ENCODE measurements around the gene ASIC2.

- TF ChIP-seq CTCF (IDR thresholded peaks at IDR 0.05; ENCODE audit: insufficient read depth, low read length) (no peak), GABPA (IDR thresholded peaks at IDR 0.05; ENCODE audit: low read depth) (no peak), REST (IDR thresholded peaks at IDR 0.05; ENCODE audit: insufficient replicate concordance, low read depth) (no peak), POLR2AphosphoS5 (IDR thresholded peaks at IDR 0.05; ENCODE audit: low read depth) (no peak)
Measured at GRCh38 chr17:33033176-33033575, 259.9 kb downstream of the ASIC2 start.

All from HL-60 (cell line).